Measurements from ENCODE around the gene ZNF620. TPM values are rescaled to one million over a fixed set of nuclear protein-coding genes. Genes with fewer than 3 reads are reported as not detected.

Gene ZNF620
- total RNA-seq, 1 experiment from 2014 or later: 4.1 TPM

GRCh38 chr3:40465111-40465407, 40.8 kb upstream of the ZNF620 start:
- Histone ChIP-seq H3K4me1 (replicated peaks; ENCODE audit: insufficient read depth) (no peaks in the 10 kb centered on the region), H3K27ac (no peak overlapping the region), H3K4me3 (no peak overlapping the region), H3K79me2 (ENCODE audit: low read depth) (peaks cover 15% of the 10 kb centered on the region; the same call in 1 of the 2 replicates), H3K4me2 (no peak overlapping the region), H3K36me3 (ENCODE audit: low read depth) (peaks cover 25% of the 10 kb centered on the region), H2AFZ (no peak overlapping the region), H3K27me3 (ENCODE audit: insufficient read depth, low read depth) (no peaks in the 10 kb centered on the region), H3F3A (ENCODE audit: insufficient read depth, low read depth) (peaks cover 73% of the 10 kb centered on the region), H3K9me2 (ENCODE audit: insufficient read depth) (no peaks in the 10 kb centered on the region), H4K20me1 (ENCODE audit: insufficient read depth) (peaks cover 30% of the 10 kb centered on the region), H3K9me3 (ENCODE audit: insufficient read depth, low read depth) (no peaks in the 10 kb centered on the region)
- ChIA-PET CTCF (interaction anchor here (0.6 kb wide), 1 partner anchor 45 kb away, joined by 3 read pairs; no protein-coding TSS in a partner anchor), POLR2A (ENCODE audit: unreplicated experiment) (no interaction called here)
- intact Hi-C loops (cut with micrococcal nuclease; ENCODE audit: unreplicated experiment): no loop called here
- BruUV-seq (replicated peaks): no TSS peak
- no peak for DNase-seq
- no peak for TF ChIP-seq CTCF (conservative IDR thresholded peaks at IDR 0.05)
- no peak for TF ChIP-seq EZH2 (IDR thresholded peaks at IDR 0.05; ENCODE audit: low read depth)

GRCh38 chr3:40465456-40465855, 40.4 kb upstream of the ZNF620 start:
- DNase-seq: no peak
- Histone ChIP-seq H4K20me1 (ENCODE audit: insufficient read depth) (peaks cover 26% of the 10 kb centered on the region), H3K4me3 (no peak overlapping the region), H3K9me3 (ENCODE audit: insufficient read depth, low read depth) (no peaks in the 10 kb centered on the region), H3K4me1 (replicated peaks; ENCODE audit: insufficient read depth) (no peaks in the 10 kb centered on the region), H3K4me2 (no peak overlapping the region), H3F3A (ENCODE audit: insufficient read depth, low read depth) (peaks cover 69% of the 10 kb centered on the region), H3K9me2 (ENCODE audit: insufficient read depth) (no peaks in the 10 kb centered on the region), H3K27ac (no peak overlapping the region), H2AFZ (no peak overlapping the region), H3K79me2 (ENCODE audit: low read depth) (peaks cover 11% of the 10 kb centered on the region; the same call in 1 of the 2 replicates), H3K36me3 (ENCODE audit: low read depth) (peaks cover 21% of the 10 kb centered on the region), H3K27me3 (ENCODE audit: insufficient read depth, low read depth) (no peaks in the 10 kb centered on the region)
- POLR2A ChIA-PET (ENCODE audit: unreplicated experiment): no interaction called here
- TF ChIP-seq EZH2 (IDR thresholded peaks at IDR 0.05; ENCODE audit: low read depth) (no peak), CTCF (conservative IDR thresholded peaks at IDR 0.05) (no peak)
- BruUV-seq (replicated peaks): no TSS peak
- CTCF ChIA-PET: interaction anchor here (0.6 kb wide), 1 partner anchor 45 kb away, joined by 3 read pairs; no protein-coding TSS in a partner anchor
- intact Hi-C loops (cut with micrococcal nuclease; ENCODE audit: unreplicated experiment): no loop called here

GRCh38 chr3:40468018-40468417, 37.8 kb upstream of the ZNF620 start:
- H3K4me1 ChIP-seq (replicated peaks; ENCODE audit: insufficient read depth): no peaks in the 10 kb centered on the region
- peaks cover 13% of the 10 kb centered on the region for H4K20me1 ChIP-seq (ENCODE audit: insufficient read depth)
- DNase-seq: no peak
- no peak overlapping the region for H3K4me2 ChIP-seq
- H3K79me2 ChIP-seq (ENCODE audit: low read depth): no peaks in the 10 kb centered on the region
- peaks cover 7% of the 10 kb centered on the region; the same call in 1 of the 2 replicates for H3K36me3 ChIP-seq (ENCODE audit: low read depth)
- BruUV-seq (replicated peaks): no TSS peak
- H3F3A ChIP-seq (ENCODE audit: insufficient read depth, low read depth): peaks cover 44% of the 10 kb centered on the region
- no peak overlapping the region for H2AFZ ChIP-seq
- ChIA-PET CTCF (no interaction called here), POLR2A (ENCODE audit: unreplicated experiment) (interaction anchor here (0.5 kb wide), 1 partner anchor 637 kb away, joined by 4 read pairs; no protein-coding TSS in a partner anchor)
- TF ChIP-seq CTCF (conservative IDR thresholded peaks at IDR 0.05): no peak
- TF ChIP-seq EZH2 (IDR thresholded peaks at IDR 0.05; ENCODE audit: low read depth): no peak
- H3K9me3 ChIP-seq (ENCODE audit: insufficient read depth, low read depth): no peaks in the 10 kb centered on the region
- H3K9me2 ChIP-seq (ENCODE audit: insufficient read depth): no peaks in the 10 kb centered on the region
- no peaks in the 10 kb centered on the region for H3K27me3 ChIP-seq (ENCODE audit: insufficient read depth, low read depth)
- no peak overlapping the region for H3K4me3 ChIP-seq
- intact Hi-C loops (cut with micrococcal nuclease; ENCODE audit: unreplicated experiment): no loop called here
- H3K27ac ChIP-seq: no peak overlapping the region

All from PC-9 (cell line).